ENCODE data around the gene ZNRF3.
A peak's percentile ranks its signal among the peaks of the same experiment; 100 is the strongest.

The ZNRF3 gene

DNA sequence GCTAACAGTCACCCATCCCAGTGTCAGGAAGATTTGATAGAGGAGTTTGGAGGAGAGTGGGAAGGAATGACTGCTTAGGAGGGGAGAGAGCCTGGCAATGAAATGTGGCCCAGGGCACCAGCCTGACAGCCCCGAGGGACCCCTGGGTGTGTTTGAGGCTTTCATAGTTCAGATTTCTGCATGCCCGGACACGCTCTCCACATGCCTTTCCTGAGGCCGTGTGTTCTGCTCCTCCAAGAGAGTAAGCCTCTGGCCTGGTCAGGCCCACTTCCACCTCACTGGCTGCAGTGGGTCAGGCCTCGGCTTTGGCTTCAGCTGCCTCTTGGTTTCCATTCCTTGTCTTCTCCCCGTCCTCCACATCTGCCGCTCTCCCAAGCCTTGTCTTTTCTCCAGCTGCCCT, 99.8 kb downstream of the ZNRF3 start:
- no peak overlapping the region for H3K4me3 ChIP-seq (ENCODE audit: low read length)
- H3K36me3 ChIP-seq (ENCODE audit: control insufficient read depth, insufficient read depth, low read length, severe bottlenecking): no peaks in the 10 kb centered on the region
- no peaks in the 10 kb centered on the region for H3K27me3 ChIP-seq (replicated peaks; ENCODE audit: control insufficient read depth, insufficient read depth, low read length)
- H3K9ac ChIP-seq (ENCODE audit: low read length): no peak overlapping the region
- H3K9me3 ChIP-seq (ENCODE audit: control insufficient read depth, low read length): no peaks in the 10 kb centered on the region
- DNase-seq (ENCODE audit: low read depth): no peak
- peaks cover 67% of the 10 kb centered on the region for H3K4me1 ChIP-seq (ENCODE audit: control insufficient read depth, insufficient read depth, low read length)

DNA sequence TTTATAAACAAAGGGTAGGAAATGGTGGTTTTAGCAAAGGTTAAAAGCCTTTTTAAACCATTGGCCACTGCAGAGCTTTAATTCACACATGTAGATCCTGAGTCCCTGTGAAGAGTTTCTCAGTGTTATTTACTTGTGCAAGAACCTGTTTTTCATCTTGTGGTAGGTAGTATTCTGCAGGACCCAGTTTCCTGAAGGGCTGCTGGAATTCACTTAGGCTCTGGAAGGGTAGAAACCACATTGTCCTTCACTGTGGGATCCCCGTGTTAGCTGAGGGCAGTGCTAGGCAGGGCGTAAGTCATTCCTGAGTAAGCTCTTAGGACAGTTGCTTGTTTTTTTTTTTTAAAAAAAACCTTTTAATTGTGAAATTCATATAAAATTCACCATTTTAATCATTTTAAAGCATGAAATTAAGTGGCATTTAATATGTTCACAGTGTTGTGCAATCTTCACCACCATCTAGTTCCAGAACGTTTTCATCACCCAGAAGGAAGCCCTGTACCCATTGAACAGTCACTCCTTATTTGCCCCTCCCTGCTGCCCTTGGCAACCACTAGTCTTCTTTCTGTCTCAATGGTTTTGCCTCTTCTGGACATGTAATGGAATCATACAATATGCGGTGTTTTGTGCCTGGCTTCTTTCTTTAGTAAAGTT, 100.5 kb downstream of the ZNRF3 start:
- H3K4me1 ChIP-seq (ENCODE audit: control insufficient read depth, insufficient read depth, low read length): peaks cover 64% of the 10 kb centered on the region
- H3K27me3 ChIP-seq (replicated peaks; ENCODE audit: control insufficient read depth, insufficient read depth, low read length): no peaks in the 10 kb centered on the region
- H3K4me3 ChIP-seq (ENCODE audit: low read length): no peak overlapping the region
- no peaks in the 10 kb centered on the region for H3K9me3 ChIP-seq (ENCODE audit: control insufficient read depth, low read length)
- H3K9ac ChIP-seq (ENCODE audit: low read length): no peak overlapping the region
- H3K36me3 ChIP-seq (ENCODE audit: control insufficient read depth, insufficient read depth, low read length, severe bottlenecking): no peaks in the 10 kb centered on the region
- no peak for DNase-seq (ENCODE audit: low read depth)

DNA sequence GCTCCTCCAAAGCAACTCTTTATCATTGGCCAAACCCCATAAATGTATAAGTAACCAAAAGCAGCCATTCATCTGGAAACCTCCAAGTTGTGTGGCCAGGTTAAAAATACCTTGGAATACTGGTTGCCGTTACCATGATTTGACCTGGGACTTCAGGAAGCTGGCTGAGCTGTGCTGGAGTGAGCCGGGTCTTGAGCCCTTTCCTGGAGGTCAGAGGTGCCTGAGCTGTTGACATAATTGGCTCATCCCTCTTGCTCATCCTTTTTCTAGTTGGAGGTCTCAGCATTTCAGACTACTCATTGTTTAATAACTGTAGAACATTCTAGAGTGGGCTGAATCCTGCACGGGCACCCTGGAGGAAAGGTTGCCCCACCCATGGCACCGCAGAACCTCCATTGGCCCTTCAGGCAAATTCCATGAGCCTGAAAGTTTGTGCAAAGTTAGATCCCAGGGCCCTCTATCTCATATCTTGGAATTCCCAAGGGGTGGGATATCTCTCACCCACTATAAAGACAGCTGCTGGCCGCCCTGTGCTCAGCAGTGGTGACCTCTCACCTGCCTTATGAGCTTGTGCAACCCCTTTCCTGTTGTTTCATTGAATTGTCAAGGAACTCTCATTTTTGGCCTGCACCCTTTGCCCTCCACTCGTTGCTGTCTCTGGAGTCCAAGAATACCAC, 101.2 kb downstream of the ZNRF3 start:
- DNase-seq (ENCODE audit: low read depth): no peak
- no peak overlapping the region for H3K4me3 ChIP-seq (ENCODE audit: low read length)
- no peaks in the 10 kb centered on the region for H3K27me3 ChIP-seq (replicated peaks; ENCODE audit: control insufficient read depth, insufficient read depth, low read length)

DNA sequence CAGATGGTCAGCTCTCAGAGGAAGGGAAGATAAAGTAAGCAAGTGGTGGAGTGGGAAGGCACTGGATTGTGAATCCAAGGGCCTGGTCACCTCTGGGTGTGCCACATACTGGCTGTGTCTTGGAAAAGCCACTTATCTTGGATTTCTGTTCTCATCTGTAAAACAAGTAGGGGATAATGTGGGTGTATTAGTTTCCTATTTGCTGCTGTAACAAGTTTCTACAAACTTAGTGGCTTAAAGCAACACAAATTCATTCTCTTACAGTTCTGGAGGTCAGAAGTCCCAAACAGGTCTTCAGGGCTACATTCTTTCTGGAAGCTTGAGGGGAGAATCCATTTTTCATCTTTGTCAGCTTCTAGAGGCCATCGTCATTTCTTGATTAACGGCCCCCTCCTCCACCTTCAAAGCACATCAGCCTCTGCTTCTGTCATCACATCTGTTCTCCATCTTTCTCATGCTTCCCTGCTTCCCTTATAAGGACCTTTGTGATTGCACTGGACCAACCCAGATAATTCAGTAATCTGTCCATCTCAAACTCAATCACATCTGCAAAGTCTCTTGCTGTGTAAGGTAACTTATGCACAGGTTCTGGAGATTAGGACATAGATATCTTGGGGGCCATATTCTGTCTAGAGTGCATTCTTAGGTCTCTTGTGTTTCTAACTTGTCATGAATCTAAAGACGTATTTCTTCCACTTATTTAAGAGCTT, 102.4 kb downstream of the ZNRF3 start:
- DNase-seq (ENCODE audit: low read depth): no peak
- Histone ChIP-seq H3K4me3 (ENCODE audit: low read length) (no peak overlapping the region), H3K36me3 (ENCODE audit: control insufficient read depth, insufficient read depth, low read length, severe bottlenecking) (no peaks in the 10 kb centered on the region), H3K4me1 (ENCODE audit: control insufficient read depth, insufficient read depth, low read length) (peaks cover 57% of the 10 kb centered on the region), H3K27me3 (replicated peaks; ENCODE audit: control insufficient read depth, insufficient read depth, low read length) (no peaks in the 10 kb centered on the region), H3K9me3 (ENCODE audit: control insufficient read depth, low read length) (no peaks in the 10 kb centered on the region), H3K9ac (ENCODE audit: low read length) (no peak overlapping the region)

More for the DNA sequence above, 101.2 kb downstream of the ZNRF3 start:
- Histone ChIP-seq H3K9ac (ENCODE audit: low read length) (no peak overlapping the region), H3K4me1 (ENCODE audit: control insufficient read depth, insufficient read depth, low read length) (peaks cover 64% of the 10 kb centered on the region), H3K36me3 (ENCODE audit: control insufficient read depth, insufficient read depth, low read length, severe bottlenecking) (no peaks in the 10 kb centered on the region), H3K9me3 (ENCODE audit: control insufficient read depth, low read length) (no peaks in the 10 kb centered on the region)

DNA sequence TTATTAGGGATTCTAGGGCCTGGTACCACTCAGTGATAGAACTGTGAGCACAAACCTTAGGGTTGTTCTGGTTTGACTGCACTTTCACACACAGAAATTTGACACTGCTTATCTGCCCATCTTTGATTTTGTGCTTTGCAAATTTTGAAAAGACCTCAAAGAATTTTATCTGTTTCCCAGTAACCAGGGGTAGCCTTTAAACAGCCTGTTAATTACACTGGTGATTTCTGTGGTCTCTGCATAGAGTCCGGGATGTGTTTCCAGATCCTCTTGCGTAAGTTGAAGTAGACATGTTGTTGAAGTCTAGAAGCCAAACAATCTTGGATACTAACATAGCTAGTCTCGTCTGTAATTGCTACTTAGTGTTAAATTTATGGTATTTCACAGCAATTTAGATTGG, 103.0 kb downstream of the ZNRF3 start:
- Histone ChIP-seq H3K27me3 (replicated peaks; ENCODE audit: control insufficient read depth, insufficient read depth, low read length) (no peaks in the 10 kb centered on the region), H3K36me3 (ENCODE audit: control insufficient read depth, insufficient read depth, low read length, severe bottlenecking) (no peaks in the 10 kb centered on the region), H3K4me1 (ENCODE audit: control insufficient read depth, insufficient read depth, low read length) (peaks cover 51% of the 10 kb centered on the region), H3K9ac (ENCODE audit: low read length) (no peak overlapping the region), H3K9me3 (ENCODE audit: control insufficient read depth, low read length) (no peaks in the 10 kb centered on the region), H3K4me3 (ENCODE audit: low read length) (no peak overlapping the region)
- peak; percentile 18 for DNase-seq (ENCODE audit: low read depth)

DNA sequence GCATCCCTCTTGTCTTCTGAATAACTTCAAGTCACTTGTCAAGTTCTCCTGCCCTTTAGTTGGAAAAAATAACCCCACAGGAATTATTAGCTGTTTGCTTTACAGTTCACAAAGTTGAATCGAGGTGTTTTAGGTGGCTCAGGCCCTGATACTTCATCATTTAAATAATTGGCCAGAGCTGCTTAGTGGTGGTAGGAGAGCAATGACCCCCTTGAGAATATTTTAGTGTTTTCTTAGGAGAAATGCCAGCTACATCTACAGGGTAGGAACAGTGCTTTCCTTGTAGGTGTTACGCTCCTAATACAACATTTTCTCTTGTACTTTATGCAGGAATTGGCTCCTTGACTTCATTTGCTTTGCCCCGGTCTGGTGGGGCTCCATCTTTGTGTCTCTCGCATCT, 105.1 kb downstream of the ZNRF3 start:
- peaks cover 46% of the 10 kb centered on the region for H3K4me1 ChIP-seq (ENCODE audit: control insufficient read depth, insufficient read depth, low read length)
- H3K4me3 ChIP-seq (ENCODE audit: low read length): no peak overlapping the region
- H3K36me3 ChIP-seq (ENCODE audit: control insufficient read depth, insufficient read depth, low read length, severe bottlenecking): no peaks in the 10 kb centered on the region
- no peak for DNase-seq (ENCODE audit: low read depth)
- no peaks in the 10 kb centered on the region for H3K9me3 ChIP-seq (ENCODE audit: control insufficient read depth, low read length)
- H3K9ac ChIP-seq (ENCODE audit: low read length): no peak overlapping the region
- no peaks in the 10 kb centered on the region for H3K27me3 ChIP-seq (replicated peaks; ENCODE audit: control insufficient read depth, insufficient read depth, low read length)

DNA sequence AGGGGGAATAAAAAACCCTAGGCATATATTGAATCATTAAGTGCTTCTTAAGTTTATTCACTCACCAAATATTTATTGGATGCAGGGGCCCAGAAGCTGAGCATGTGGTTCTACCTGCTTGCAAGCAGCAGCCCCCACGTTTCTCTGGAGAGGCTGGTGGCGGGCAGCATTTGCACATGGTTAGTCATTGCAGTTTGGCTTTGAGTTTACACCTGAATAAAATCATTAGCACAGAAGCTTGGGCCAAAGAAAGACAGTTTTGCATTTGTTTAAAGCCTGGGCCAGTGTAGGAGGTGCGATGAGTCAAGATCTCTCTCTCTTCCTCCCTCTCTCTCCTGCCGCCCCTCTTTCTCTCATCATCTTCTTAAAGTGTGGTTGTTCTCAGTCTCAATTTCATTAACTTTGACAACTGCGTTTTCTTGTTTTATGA, 105.7 kb downstream of the ZNRF3 start:
- Histone ChIP-seq H3K36me3 (ENCODE audit: control insufficient read depth, insufficient read depth, low read length, severe bottlenecking) (no peaks in the 10 kb centered on the region), H3K4me3 (ENCODE audit: low read length) (no peak overlapping the region)
- DNase-seq (ENCODE audit: low read depth): no peak

DNA sequence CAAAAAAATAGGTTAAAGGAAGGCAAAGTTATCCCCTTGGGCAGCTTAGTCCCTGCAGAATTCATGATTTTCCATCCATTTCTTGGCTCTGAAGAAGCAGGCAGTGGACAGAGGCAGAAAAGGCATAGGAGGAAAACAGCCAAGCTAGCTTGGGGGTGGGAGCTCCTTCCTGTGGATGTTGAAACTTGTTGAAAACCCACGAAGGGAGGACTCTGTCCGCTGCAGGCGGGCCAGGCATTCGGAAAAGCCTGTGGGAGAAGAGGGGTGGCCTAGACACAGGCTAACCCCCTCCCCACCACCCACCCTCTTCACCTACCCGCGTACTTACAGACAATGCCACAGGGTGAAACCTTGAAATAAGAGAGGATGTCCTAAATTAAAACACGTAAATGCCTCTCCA, 106.1 kb downstream of the ZNRF3 start:
- Histone ChIP-seq H3K4me3 (ENCODE audit: low read length) (no peak overlapping the region), H3K9me3 (ENCODE audit: control insufficient read depth, low read length) (no peaks in the 10 kb centered on the region), H3K4me1 (ENCODE audit: control insufficient read depth, insufficient read depth, low read length) (peaks cover 36% of the 10 kb centered on the region), H3K9ac (ENCODE audit: low read length) (peak overlapping the region; percentile 5), H3K27me3 (replicated peaks; ENCODE audit: control insufficient read depth, insufficient read depth, low read length) (no peaks in the 10 kb centered on the region), H3K36me3 (ENCODE audit: control insufficient read depth, insufficient read depth, low read length, severe bottlenecking) (no peaks in the 10 kb centered on the region)
- DNase-seq (ENCODE audit: low read depth): no peak

More for the DNA sequence above, 105.7 kb downstream of the ZNRF3 start:
- no peaks in the 10 kb centered on the region for H3K27me3 ChIP-seq (replicated peaks; ENCODE audit: control insufficient read depth, insufficient read depth, low read length)
- H3K9ac ChIP-seq (ENCODE audit: low read length): peak overlapping the region; percentile 5
- peaks cover 40% of the 10 kb centered on the region for H3K4me1 ChIP-seq (ENCODE audit: control insufficient read depth, insufficient read depth, low read length)
- no peaks in the 10 kb centered on the region for H3K9me3 ChIP-seq (ENCODE audit: control insufficient read depth, low read length)

DNA sequence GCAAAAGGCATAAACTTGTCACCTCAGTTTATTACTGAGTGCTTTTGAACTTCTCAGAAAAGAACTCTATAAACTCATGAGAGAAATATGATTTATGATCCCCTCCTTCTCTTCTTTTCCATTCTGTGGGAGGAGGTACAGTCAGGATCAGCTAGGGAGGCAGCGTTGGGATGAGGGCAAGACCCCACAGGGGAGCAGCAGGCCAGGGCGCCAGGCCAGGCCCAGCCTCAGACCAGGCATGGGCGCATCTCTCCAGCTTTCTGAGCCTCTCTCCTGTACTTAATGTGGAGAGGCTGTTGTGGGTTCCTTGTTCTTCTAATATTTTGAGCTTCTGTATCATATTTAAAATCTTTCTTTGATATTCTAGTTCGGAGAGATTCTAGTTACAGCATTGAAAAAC, 106.5 kb downstream of the ZNRF3 start:
- H3K36me3 ChIP-seq (ENCODE audit: control insufficient read depth, insufficient read depth, low read length, severe bottlenecking): no peaks in the 10 kb centered on the region
- H3K4me3 ChIP-seq (ENCODE audit: low read length): no peak overlapping the region
- DNase-seq (ENCODE audit: low read depth): no peak
- H3K27me3 ChIP-seq (replicated peaks; ENCODE audit: control insufficient read depth, insufficient read depth, low read length): no peaks in the 10 kb centered on the region
- H3K4me1 ChIP-seq (ENCODE audit: control insufficient read depth, insufficient read depth, low read length): peaks cover 31% of the 10 kb centered on the region
- H3K9me3 ChIP-seq (ENCODE audit: control insufficient read depth, low read length): no peaks in the 10 kb centered on the region
- H3K9ac ChIP-seq (ENCODE audit: low read length): no peak overlapping the region

DNA sequence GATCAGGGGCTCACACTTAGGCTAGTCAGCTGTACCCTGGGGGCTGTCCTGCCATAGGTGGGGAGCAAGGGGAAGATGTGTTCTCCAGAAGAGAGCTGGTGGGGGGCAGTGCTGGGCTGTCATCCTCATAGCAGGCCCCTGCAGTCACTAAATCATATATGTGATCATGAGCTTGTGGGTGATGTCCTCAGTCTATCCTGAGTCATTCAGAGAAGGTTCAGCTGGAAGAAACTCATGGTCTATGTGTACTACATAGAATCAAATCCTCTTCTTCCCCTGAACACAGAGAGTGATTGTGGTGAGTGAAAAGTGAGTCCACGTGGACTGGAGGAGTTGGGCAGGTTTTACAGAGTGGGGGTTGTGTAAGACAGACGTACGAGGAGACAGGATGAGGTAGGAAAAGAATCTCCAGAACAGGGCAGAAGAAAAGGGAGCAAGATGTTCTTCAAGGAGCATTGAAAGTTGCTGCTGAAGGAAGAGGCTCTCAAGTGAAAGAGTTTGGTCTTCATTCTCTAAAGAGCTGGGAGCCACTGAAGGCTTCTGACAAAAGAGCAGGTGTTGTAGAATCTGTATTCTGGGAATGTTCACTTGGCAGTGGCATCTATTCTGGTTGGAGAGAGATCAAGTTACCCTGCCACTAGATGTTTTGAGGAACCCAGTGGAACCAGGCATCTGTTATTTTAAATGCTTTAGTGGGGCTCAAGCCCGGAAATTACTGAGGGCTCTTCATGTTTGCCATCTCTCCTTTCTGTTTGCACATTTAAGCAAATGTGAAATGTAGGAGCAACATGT, 109.4 kb downstream of the ZNRF3 start:
- DNase-seq (ENCODE audit: low read depth): no peak
- H3K9ac ChIP-seq (ENCODE audit: low read length): no peak overlapping the region
- H3K9me3 ChIP-seq (ENCODE audit: control insufficient read depth, low read length): no peaks in the 10 kb centered on the region
- peaks cover 14% of the 10 kb centered on the region for H3K4me1 ChIP-seq (ENCODE audit: control insufficient read depth, insufficient read depth, low read length)
- H3K4me3 ChIP-seq (ENCODE audit: low read length): no peak overlapping the region
- no peaks in the 10 kb centered on the region for H3K27me3 ChIP-seq (replicated peaks; ENCODE audit: control insufficient read depth, insufficient read depth, low read length)
- H3K36me3 ChIP-seq (ENCODE audit: control insufficient read depth, insufficient read depth, low read length, severe bottlenecking): no peaks in the 10 kb centered on the region

DNA sequence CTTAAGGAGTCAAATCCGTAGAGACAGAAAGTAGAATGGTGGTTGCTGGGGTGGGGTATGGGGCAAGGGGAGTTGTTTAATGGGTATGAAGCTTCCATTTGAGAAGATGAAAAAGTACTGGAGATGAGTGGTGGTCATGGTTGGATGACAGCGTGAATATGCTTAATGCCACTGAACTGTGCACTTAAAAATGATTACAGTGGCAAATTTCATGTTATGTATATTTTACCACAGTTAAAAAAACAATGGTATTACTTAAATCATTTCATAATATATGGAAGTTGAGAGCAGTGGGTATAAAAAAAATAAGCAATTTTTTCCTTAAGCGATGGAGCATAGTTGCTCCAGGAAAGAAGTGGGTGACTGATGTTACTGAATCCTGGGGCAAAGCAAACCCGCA, 111.2 kb downstream of the ZNRF3 start:
- H3K4me3 ChIP-seq (ENCODE audit: low read length): no peak overlapping the region
- DNase-seq (ENCODE audit: low read depth): no peak
- H3K27me3 ChIP-seq (replicated peaks; ENCODE audit: control insufficient read depth, insufficient read depth, low read length): no peaks in the 10 kb centered on the region
- no peaks in the 10 kb centered on the region for H3K9me3 ChIP-seq (ENCODE audit: control insufficient read depth, low read length)
- H3K36me3 ChIP-seq (ENCODE audit: control insufficient read depth, insufficient read depth, low read length, severe bottlenecking): no peaks in the 10 kb centered on the region
- H3K4me1 ChIP-seq (ENCODE audit: control insufficient read depth, insufficient read depth, low read length): peaks cover 13% of the 10 kb centered on the region
- H3K9ac ChIP-seq (ENCODE audit: low read length): no peak overlapping the region

All from adipocyte (in vitro differentiated cells).